Mesendoderm (in vitro differentiated cells): ENCODE measurements around the gene F2R. TPM values are rescaled to one million over a fixed set of nuclear protein-coding genes. Genes with fewer than 3 reads are reported as not detected.
"Not testable (repeated sequence)": the region's sequence is repeated elsewhere in the genome, so short reads cannot be mapped to it uniquely, and the experiment has no call there.

Experiments
- DNase-seq: peaks from one replicate; pipeline ENCODE4 v3.0.0; 2013
- H2AK5ac ChIP-seq: 2 replicates; pipeline ENCODE4 v1.6.1; 2013; ENCODE audit warnings: low read length, inconsistent platforms
- H2BK120ac ChIP-seq: 2 replicates; pipeline ENCODE4 v1.6.1; 2013; ENCODE audit warnings: low read depth, mild to moderate bottlenecking, low read length, moderate library complexity, mixed read lengths
- H2BK15ac ChIP-seq: replicated peaks from 2 replicates; pipeline ENCODE4 v1.6.1; 2013; ENCODE audit warnings: low read depth, mild to moderate bottlenecking, moderate library complexity
- H2BK5ac ChIP-seq: 2 replicates; pipeline ENCODE4 v1.6.1; 2013; ENCODE audit warnings: low read length, inconsistent platforms
- H3K18ac ChIP-seq: 2 replicates; pipeline ENCODE4 v1.6.1; 2013; ENCODE audit warnings: mild to moderate bottlenecking, low read length, mixed read lengths
- H3K23ac ChIP-seq: one replicate; pipeline ENCODE4 v1.6.1; 2013; ENCODE audit warnings: low read length
- H3K27ac ChIP-seq: 2 replicates; pipeline ENCODE4 v1.5.1; 2013; ENCODE audit warnings: low read depth, mild to moderate bottlenecking, inconsistent platforms, low read length, moderate library complexity
- H3K27me3 ChIP-seq: 2 replicates; pipeline ENCODE4 v1.6.1; 2013; ENCODE audit warnings: low read length, control low read depth, mild to moderate bottlenecking, inconsistent platforms; ENCODE audit not compliant: insufficient read depth, poor library complexity
- H3K36me3 ChIP-seq: 2 replicates; pipeline ENCODE4 v1.6.1; 2013; ENCODE audit warnings: low read length, inconsistent platforms; ENCODE audit not compliant: control insufficient read depth, insufficient read depth
- H3K4ac ChIP-seq: one replicate; pipeline ENCODE4 v1.6.1; 2013; ENCODE audit warnings: low read depth, mild to moderate bottlenecking, low read length, moderate library complexity
- H3K4me1 ChIP-seq: 2 replicates; pipeline ENCODE4 v1.6.1; 2013; ENCODE audit warnings: low read depth, low read length, inconsistent platforms; ENCODE audit not compliant: control insufficient read depth
- H3K4me2 ChIP-seq: 2 replicates; pipeline ENCODE4 v1.6.1; 2013; ENCODE audit warnings: low read length
- H3K4me3 ChIP-seq: 2 replicates; pipeline ENCODE4 v1.5.1; 2013; ENCODE audit warnings: mild to moderate bottlenecking, low read length
- H3K56ac ChIP-seq: one replicate; pipeline ENCODE4 v1.6.1; 2013; ENCODE audit warnings: low read length
- H3K79me1 ChIP-seq: 2 replicates; pipeline ENCODE4 v1.6.1; 2013; ENCODE audit warnings: low read length, inconsistent platforms
- H3K79me2 ChIP-seq: 2 replicates; pipeline ENCODE4 v1.6.1; 2013; ENCODE audit warnings: mild to moderate bottlenecking, low read length; ENCODE audit not compliant: control insufficient read depth, insufficient read depth
- H3K9ac ChIP-seq: 2 replicates; pipeline ENCODE4 v1.6.1; 2013; ENCODE audit warnings: low read length, inconsistent platforms
- H4K5ac ChIP-seq: one replicate; pipeline ENCODE4 v1.6.1; 2013; ENCODE audit warnings: low read length
- H4K8ac ChIP-seq: one replicate; pipeline ENCODE4 v1.6.1; 2013; ENCODE audit warnings: low read depth, mild to moderate bottlenecking, control low read depth, low read length, moderate library complexity
- WGBS: extraction: QIAGEN DNeasy Blood & Tissue Kit; methylation state at CpG from one replicate; pipeline ENCODE4 v1.1.7; 2013; ENCODE audit warnings: low lambda C conversion rate, missing lambda C conversion rate; ENCODE audit not compliant: insufficient coverage; ENCODE audit errors: extremely low coverage; 5-methylcytosine and 5-hydroxymethylcytosine counted together
- small RNA-seq: library from polyadenylated mRNA; stranded (forward); fragments of <200 nt; extraction: miRNeasy Mini kit (QIAGEN cat#:217004); gene quantifications from one replicate; pipeline ENCODE3, GENCODE V24; 2013; ENCODE audit not compliant: insufficient read depth

Gene F2R

DNA sequence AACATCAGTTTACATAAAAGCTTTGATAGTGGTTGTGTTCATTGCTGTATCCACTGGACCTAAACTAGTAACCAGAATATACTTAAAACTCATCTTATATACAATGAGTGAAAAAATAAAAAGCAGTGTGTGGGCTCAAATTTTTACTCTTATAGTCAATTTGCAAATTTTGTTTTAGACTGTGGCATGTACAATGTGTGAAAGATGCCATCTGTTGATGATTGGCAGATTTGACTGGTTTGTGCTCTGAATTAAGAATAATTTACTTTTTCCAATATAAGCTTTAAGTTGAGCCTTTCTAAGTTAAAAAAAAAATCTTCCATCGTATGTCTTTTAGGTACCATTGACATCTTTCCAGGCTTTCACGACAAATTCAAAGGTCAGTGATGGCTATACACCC, 60.5 kb downstream of the F2R start:
- WGBS, result no CpG with 5 or more reads among the region's 2 CpGs
- no peak overlapping the region for H3K18ac ChIP-seq
- H2BK15ac ChIP-seq, result no peak overlapping the region
- H4K5ac ChIP-seq, result no peak overlapping the region
- no peaks in the 10 kb centered on the region for H3K36me3 ChIP-seq
- H3K23ac ChIP-seq, result no peak overlapping the region
- no peaks in the 10 kb centered on the region for H3K4me1 ChIP-seq
- H2BK5ac ChIP-seq, result no peak overlapping the region
- H3K79me2 ChIP-seq, result no peaks in the 10 kb centered on the region
- H3K56ac ChIP-seq, result no peak overlapping the region
- no peak overlapping the region for H3K4me2 ChIP-seq
- DNase-seq, result no peak
- no peak overlapping the region for H3K4me3 ChIP-seq
- H3K9ac ChIP-seq, result no peak overlapping the region
- H2BK120ac ChIP-seq, result no peak overlapping the region
- H4K8ac ChIP-seq, result no peak overlapping the region
- no peak overlapping the region for H3K27ac ChIP-seq
- no peak overlapping the region for H2AK5ac ChIP-seq
- H3K79me1 ChIP-seq, result no peaks in the 10 kb centered on the region
- H3K27me3 ChIP-seq, result no peaks in the 10 kb centered on the region
- H3K4ac ChIP-seq, result no peak overlapping the region

DNA sequence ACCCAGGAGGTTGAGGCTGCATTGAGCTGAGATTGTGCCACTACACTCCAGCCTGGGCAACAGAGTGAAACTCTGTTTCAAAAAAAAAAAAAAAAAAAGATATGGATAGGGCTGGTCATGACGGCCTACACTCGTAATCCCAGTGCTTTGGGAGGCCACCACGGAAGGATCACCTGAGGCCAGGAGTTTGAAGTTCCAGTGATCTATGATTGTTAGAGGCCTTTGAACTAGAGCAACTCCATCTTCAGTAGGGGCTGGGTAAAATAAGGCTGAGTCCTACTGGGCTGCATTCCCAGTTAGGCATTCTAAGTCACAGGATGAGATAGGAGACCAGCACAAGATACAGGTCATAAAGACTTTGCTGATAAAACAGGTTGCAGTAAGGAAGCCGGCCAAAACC, 64.7 kb downstream of the F2R start:
- not testable (repeated sequence) for H3K79me1 ChIP-seq, H2BK15ac ChIP-seq, H2BK5ac ChIP-seq, H4K8ac ChIP-seq, H3K56ac ChIP-seq, H2BK120ac ChIP-seq, H3K36me3 ChIP-seq, H3K27ac ChIP-seq, DNase-seq, H3K4me3 ChIP-seq, H3K79me2 ChIP-seq, H3K23ac ChIP-seq, H2AK5ac ChIP-seq, H3K4me2 ChIP-seq, H3K18ac ChIP-seq, H4K5ac ChIP-seq, H3K27me3 ChIP-seq, H3K4me1 ChIP-seq, H3K4ac ChIP-seq, H3K9ac ChIP-seq
- WGBS, result no CpG with 5 or more reads among the region's 4 CpGs

DNA sequence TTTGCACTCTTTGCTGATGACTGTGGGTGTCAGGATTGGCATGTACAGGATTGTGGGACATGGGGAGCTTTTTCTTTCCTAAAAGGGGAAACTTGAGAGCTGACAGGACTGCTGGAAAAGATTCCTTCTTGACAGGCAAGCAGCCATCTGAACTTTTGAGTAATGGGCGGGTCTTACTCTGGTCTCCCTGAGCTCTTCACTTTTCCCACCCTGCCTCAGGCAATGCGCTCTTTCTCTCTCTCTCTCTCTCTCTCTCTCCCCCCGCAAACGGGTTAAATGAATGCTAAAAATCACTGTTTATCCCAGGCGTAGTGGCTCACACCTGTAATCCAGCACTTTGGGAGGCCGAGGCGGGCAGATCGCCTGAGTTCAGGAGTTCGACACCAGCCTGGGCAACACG, 65.8 kb downstream of the F2R start:
- no peak overlapping the region for H2BK120ac ChIP-seq
- no peaks in the 10 kb centered on the region for H3K4me1 ChIP-seq
- H3K79me1 ChIP-seq, result no peaks in the 10 kb centered on the region
- no peaks in the 10 kb centered on the region for H3K27me3 ChIP-seq
- H2BK15ac ChIP-seq, result no peak overlapping the region
- no peak overlapping the region for H3K4me3 ChIP-seq
- no peak overlapping the region for H2AK5ac ChIP-seq
- H3K4ac ChIP-seq, result no peak overlapping the region
- H4K8ac ChIP-seq, result no peak overlapping the region
- no peak overlapping the region for H3K27ac ChIP-seq
- WGBS, result no CpG with 5 or more reads among the region's 10 CpGs
- no peaks in the 10 kb centered on the region for H3K36me3 ChIP-seq
- no peak overlapping the region for H3K56ac ChIP-seq
- H3K23ac ChIP-seq, result no peak overlapping the region
- H3K79me2 ChIP-seq, result no peaks in the 10 kb centered on the region
- H2BK5ac ChIP-seq, result no peak overlapping the region
- H4K5ac ChIP-seq, result no peak overlapping the region
- H3K18ac ChIP-seq, result no peak overlapping the region
- peak; percentile 42 for DNase-seq
- H3K9ac ChIP-seq, result no peak overlapping the region
- no peak overlapping the region for H3K4me2 ChIP-seq

GRCh38 chr5:76782444-76782843, 66.5 kb downstream of the F2R start:
- H2BK5ac ChIP-seq, result no peak overlapping the region
- no peak overlapping the region for H2AK5ac ChIP-seq
- no peaks in the 10 kb centered on the region for H3K27me3 ChIP-seq
- no peak overlapping the region for H3K56ac ChIP-seq
- H3K23ac ChIP-seq, result no peak overlapping the region
- H3K4ac ChIP-seq, result no peak overlapping the region
- H4K5ac ChIP-seq, result no peak overlapping the region
- no peak overlapping the region for H3K4me3 ChIP-seq
- H2BK120ac ChIP-seq, result no peak overlapping the region
- DNase-seq, result no peak
- no peaks in the 10 kb centered on the region for H3K79me2 ChIP-seq
- H3K18ac ChIP-seq, result no peak overlapping the region
- H3K4me2 ChIP-seq, result no peak overlapping the region
- no CpG with 5 or more reads among the region's 3 CpGs for WGBS
- no peak overlapping the region for H3K27ac ChIP-seq
- no peak overlapping the region for H4K8ac ChIP-seq
- H3K4me1 ChIP-seq, result no peaks in the 10 kb centered on the region
- no peaks in the 10 kb centered on the region for H3K36me3 ChIP-seq
- H3K9ac ChIP-seq, result no peak overlapping the region
- H2BK15ac ChIP-seq, result no peak overlapping the region
- H3K79me1 ChIP-seq, result no peaks in the 10 kb centered on the region

Small RNA genes within 50 kb of the gene (small RNA-seq; reads per million reads assigned to genes)
- not detected for gene RF02154
- not detected for gene RF02155
